GM23338 (cell line): ENCODE data around the gene UNC13A.

Experiments
- CREB1 ChIP-seq: fragments of 250-450 bp; sonication (Bioruptor Pico); IDR thresholded peaks from 2 replicates; pipeline ENCODE4 v1.5.0; 2020; ENCODE audit warnings: low read depth, mild to moderate bottlenecking, moderate library complexity
- EZH2 ChIP-seq: fragments of 200-600 bp; sonication (generic); IDR thresholded peaks from one replicate; pipeline ENCODE4 v1.8.0; 2017; ENCODE audit warnings: antibody characterized with exemption, mild to moderate bottlenecking, low read depth; ENCODE audit not compliant: unreplicated experiment
- EZH2phosphoT487 ChIP-seq: fragments of 200-600 bp; sonication (generic); IDR thresholded peaks from one replicate; pipeline ENCODE4 v1.8.1; 2018; ENCODE audit warnings: antibody characterized with exemption; ENCODE audit not compliant: unreplicated experiment
- JUNB ChIP-seq: IDR thresholded peaks from one replicate; pipeline ENCODE4 v1.6.1; 2016; ENCODE audit warnings: antibody characterized with exemption; ENCODE audit not compliant: unreplicated experiment
- NANOG ChIP-seq: IDR thresholded peaks from 2 replicates; pipeline ENCODE4 v1.6.1; 2016; ENCODE audit warnings: antibody characterized with exemption, borderline replicate concordance
- POLR2AphosphoS5 ChIP-seq: IDR thresholded peaks from 2 replicates; pipeline ENCODE4 v1.6.1; 2016; ENCODE audit warnings: antibody characterized with exemption, low read depth
- STAT1 ChIP-seq: IDR thresholded peaks from one replicate; pipeline ENCODE4 v1.6.1; 2016; ENCODE audit warnings: antibody characterized with exemption; ENCODE audit not compliant: unreplicated experiment
- ZNF331 ChIP-seq: fragments of 250-450 bp; sonication (Bioruptor Pico); IDR thresholded peaks from 2 replicates; pipeline ENCODE4 v1.5.0; 2020; ENCODE audit warnings: low read depth, mild to moderate bottlenecking, moderate library complexity
- TF ChIP-seq, protein P1 (sequence below), 2 experiments: fragments of 200-600 bp in 1 of 2; sonication (generic) in 1 of 2; conservative IDR thresholded peaks; 2 replicates each; pipeline versions ENCODE4 v1.5.1 to v1.6.1; 2016 to 2017; ENCODE audit warnings: antibody characterized with exemption in 2 of 2, low read depth in 2 of 2, mild to moderate bottlenecking in 2 of 2, moderate library complexity in 1 of 2
- TF ChIP-seq, protein P2 (sequence below): IDR thresholded peaks from one replicate; pipeline ENCODE4 v1.6.1; 2018; ENCODE audit warnings: antibody characterized with exemption; ENCODE audit not compliant: unreplicated experiment
- TF ChIP-seq, protein P3 (sequence below): fragments of 250-450 bp; sonication (Bioruptor Pico); IDR thresholded peaks from 2 replicates; pipeline ENCODE4 v1.5.0; 2020; ENCODE audit warnings: mild to moderate bottlenecking, moderate library complexity
- TF ChIP-seq, protein P4 (sequence below): IDR thresholded peaks from 2 replicates; pipeline ENCODE4 v1.6.1; 2016; ENCODE audit warnings: antibody characterized with exemption

DNA sequence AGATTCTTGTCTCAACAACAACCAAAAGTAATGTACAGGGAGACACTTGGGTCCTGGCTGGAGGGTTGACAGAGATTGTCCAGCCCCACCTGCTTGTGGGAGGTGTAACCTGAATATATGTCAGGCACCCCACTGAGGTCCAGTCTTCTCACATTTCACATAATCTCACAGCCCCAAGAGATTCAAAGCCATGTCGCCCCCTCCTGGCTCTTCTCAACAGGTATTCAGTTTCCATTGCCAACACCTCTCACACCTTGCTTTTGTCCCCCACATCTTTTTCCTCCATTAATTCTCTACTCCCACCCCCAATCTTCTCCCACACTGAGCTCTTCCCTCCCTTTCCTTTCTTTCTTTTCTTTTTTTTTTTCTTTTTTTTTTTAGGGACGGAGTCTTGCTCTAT is 11.2 kb downstream of the UNC13A start:
- TF ChIP-seq EZH2, result no peak
- TF ChIP-seq, protein P1, sequence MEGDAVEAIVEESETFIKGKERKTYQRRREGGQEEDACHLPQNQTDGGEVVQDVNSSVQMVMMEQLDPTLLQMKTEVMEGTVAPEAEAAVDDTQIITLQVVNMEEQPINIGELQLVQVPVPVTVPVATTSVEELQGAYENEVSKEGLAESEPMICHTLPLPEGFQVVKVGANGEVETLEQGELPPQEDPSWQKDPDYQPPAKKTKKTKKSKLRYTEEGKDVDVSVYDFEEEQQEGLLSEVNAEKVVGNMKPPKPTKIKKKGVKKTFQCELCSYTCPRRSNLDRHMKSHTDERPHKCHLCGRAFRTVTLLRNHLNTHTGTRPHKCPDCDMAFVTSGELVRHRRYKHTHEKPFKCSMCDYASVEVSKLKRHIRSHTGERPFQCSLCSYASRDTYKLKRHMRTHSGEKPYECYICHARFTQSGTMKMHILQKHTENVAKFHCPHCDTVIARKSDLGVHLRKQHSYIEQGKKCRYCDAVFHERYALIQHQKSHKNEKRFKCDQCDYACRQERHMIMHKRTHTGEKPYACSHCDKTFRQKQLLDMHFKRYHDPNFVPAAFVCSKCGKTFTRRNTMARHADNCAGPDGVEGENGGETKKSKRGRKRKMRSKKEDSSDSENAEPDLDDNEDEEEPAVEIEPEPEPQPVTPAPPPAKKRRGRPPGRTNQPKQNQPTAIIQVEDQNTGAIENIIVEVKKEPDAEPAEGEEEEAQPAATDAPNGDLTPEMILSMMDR (conservative IDR thresholded peaks at IDR 0.05; ENCODE audit: low read depth in 2 of 2), result peak; percentile 62 to 66
- TF ChIP-seq CREB1, result no peak
- no peak for TF ChIP-seq POLR2AphosphoS5
- TF ChIP-seq EZH2phosphoT487, result no peak
- TF ChIP-seq, protein P2, sequence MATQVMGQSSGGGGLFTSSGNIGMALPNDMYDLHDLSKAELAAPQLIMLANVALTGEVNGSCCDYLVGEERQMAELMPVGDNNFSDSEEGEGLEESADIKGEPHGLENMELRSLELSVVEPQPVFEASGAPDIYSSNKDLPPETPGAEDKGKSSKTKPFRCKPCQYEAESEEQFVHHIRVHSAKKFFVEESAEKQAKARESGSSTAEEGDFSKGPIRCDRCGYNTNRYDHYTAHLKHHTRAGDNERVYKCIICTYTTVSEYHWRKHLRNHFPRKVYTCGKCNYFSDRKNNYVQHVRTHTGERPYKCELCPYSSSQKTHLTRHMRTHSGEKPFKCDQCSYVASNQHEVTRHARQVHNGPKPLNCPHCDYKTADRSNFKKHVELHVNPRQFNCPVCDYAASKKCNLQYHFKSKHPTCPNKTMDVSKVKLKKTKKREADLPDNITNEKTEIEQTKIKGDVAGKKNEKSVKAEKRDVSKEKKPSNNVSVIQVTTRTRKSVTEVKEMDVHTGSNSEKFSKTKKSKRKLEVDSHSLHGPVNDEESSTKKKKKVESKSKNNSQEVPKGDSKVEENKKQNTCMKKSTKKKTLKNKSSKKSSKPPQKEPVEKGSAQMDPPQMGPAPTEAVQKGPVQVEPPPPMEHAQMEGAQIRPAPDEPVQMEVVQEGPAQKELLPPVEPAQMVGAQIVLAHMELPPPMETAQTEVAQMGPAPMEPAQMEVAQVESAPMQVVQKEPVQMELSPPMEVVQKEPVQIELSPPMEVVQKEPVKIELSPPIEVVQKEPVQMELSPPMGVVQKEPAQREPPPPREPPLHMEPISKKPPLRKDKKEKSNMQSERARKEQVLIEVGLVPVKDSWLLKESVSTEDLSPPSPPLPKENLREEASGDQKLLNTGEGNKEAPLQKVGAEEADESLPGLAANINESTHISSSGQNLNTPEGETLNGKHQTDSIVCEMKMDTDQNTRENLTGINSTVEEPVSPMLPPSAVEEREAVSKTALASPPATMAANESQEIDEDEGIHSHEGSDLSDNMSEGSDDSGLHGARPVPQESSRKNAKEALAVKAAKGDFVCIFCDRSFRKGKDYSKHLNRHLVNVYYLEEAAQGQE, result no peak
- TF ChIP-seq, protein P3, sequence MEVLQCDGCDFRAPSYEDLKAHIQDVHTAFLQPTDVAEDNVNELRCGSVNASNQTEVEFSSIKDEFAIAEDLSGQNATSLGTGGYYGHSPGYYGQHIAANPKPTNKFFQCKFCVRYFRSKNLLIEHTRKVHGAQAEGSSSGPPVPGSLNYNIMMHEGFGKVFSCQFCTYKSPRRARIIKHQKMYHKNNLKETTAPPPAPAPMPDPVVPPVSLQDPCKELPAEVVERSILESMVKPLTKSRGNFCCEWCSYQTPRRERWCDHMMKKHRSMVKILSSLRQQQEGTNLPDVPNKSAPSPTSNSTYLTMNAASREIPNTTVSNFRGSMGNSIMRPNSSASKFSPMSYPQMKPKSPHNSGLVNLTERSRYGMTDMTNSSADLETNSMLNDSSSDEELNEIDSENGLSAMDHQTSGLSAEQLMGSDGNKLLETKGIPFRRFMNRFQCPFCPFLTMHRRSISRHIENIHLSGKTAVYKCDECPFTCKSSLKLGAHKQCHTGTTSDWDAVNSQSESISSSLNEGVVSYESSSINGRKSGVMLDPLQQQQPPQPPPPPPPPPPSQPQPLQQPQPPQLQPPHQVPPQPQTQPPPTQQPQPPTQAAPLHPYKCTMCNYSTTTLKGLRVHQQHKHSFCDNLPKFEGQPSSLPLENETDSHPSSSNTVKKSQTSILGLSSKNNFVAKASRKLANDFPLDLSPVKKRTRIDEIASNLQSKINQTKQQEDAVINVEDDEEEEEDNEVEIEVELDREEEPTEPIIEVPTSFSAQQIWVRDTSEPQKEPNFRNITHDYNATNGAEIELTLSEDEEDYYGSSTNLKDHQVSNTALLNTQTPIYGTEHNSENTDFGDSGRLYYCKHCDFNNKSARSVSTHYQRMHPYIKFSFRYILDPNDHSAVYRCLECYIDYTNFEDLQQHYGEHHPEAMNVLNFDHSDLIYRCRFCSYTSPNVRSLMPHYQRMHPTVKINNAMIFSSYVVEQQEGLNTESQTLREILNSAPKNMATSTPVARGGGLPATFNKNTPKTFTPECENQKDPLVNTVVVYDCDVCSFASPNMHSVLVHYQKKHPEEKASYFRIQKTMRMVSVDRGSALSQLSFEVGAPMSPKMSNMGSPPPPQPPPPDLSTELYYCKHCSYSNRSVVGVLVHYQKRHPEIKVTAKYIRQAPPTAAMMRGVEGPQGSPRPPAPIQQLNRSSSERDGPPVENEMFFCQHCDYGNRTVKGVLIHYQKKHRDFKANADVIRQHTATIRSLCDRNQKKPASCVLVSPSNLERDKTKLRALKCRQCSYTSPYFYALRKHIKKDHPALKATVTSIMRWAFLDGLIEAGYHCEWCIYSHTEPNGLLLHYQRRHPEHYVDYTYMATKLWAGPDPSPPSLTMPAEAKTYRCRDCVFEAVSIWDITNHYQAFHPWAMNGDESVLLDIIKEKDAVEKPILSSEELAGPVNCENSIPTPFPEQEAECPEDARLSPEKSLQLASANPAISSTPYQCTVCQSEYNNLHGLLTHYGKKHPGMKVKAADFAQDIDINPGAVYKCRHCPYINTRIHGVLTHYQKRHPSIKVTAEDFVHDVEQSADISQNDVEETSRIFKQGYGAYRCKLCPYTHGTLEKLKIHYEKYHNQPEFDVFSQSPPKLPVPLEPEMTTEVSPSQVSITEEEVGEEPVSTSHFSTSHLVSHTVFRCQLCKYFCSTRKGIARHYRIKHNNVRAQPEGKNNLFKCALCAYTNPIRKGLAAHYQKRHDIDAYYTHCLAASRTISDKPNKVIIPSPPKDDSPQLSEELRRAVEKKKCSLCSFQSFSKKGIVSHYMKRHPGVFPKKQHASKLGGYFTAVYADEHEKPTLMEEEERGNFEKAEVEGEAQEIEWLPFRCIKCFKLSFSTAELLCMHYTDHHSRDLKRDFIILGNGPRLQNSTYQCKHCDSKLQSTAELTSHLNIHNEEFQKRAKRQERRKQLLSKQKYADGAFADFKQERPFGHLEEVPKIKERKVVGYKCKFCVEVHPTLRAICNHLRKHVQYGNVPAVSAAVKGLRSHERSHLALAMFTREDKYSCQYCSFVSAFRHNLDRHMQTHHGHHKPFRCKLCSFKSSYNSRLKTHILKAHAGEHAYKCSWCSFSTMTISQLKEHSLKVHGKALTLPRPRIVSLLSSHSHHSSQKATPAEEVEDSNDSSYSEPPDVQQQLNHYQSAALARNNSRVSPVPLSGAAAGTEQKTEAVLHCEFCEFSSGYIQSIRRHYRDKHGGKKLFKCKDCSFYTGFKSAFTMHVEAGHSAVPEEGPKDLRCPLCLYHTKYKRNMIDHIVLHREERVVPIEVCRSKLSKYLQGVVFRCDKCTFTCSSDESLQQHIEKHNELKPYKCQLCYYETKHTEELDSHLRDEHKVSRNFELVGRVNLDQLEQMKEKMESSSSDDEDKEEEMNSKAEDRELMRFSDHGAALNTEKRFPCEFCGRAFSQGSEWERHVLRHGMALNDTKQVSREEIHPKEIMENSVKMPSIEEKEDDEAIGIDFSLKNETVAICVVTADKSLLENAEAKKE, result no peak
- TF ChIP-seq, protein P4, sequence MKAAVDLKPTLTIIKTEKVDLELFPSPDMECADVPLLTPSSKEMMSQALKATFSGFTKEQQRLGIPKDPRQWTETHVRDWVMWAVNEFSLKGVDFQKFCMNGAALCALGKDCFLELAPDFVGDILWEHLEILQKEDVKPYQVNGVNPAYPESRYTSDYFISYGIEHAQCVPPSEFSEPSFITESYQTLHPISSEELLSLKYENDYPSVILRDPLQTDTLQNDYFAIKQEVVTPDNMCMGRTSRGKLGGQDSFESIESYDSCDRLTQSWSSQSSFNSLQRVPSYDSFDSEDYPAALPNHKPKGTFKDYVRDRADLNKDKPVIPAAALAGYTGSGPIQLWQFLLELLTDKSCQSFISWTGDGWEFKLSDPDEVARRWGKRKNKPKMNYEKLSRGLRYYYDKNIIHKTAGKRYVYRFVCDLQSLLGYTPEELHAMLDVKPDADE, result no peak
- TF ChIP-seq NANOG, result no peak
- TF ChIP-seq ZNF331, result no peak
- no peak for TF ChIP-seq JUNB
- TF ChIP-seq STAT1, result no peak
